Heart left ventricle (tissue), 16 donors: ENCODE measurements around the gene RRAS. TPM values are rescaled to one million over a fixed set of nuclear protein-coding genes. Genes with fewer than 3 reads are reported as not detected.
"Not testable (repeated sequence)": the region's sequence is repeated elsewhere in the genome, so short reads cannot be mapped to it uniquely, and the experiment has no call there.

Source experiments
- ATAC-seq, 4 donors: fragments of 200-7000 bp; cut with Tn5 transposase; one replicate each; pipeline ENCODE4 v1.9.1; 2020 to 2022; ENCODE audit warnings: moderate library complexity in 4 of 4, mild to moderate bottlenecking in 3 of 4, moderate number of reproducible peaks in 1 of 4
- DNase-seq, 5 donors: peaks; one replicate each; pipeline ENCODE4 v3.0.0-alpha.2; 2020
- H3K27ac ChIP-seq, 12 donors: fragments of 200-600 bp; sonication (generic) in 4 of 12; one replicate each; pipeline versions ENCODE4 v1.5.0 to v1.8.0; 2016 to 2022; ENCODE audit warnings: mild to moderate bottlenecking in 2 of 12
- H3K27me3 ChIP-seq, 9 donors: fragments of 200-600 bp; sonication (generic) in 2 of 9; one replicate each; pipeline versions ENCODE4 v1.5.1 to v1.8.0; 2016 to 2022; ENCODE audit warnings: mild to moderate bottlenecking in 3 of 9
- H3K36me3 ChIP-seq, 9 donors: fragments of 200-600 bp; sonication (generic) in 2 of 9; one replicate each; pipeline versions ENCODE4 v1.5.0 to v1.8.0; 2018 to 2022; ENCODE audit warnings: mild to moderate bottlenecking in 2 of 9
- H3K4me1 ChIP-seq, 12 donors: fragments of 200-600 bp; sonication (generic) in 4 of 12; one replicate each; pipeline versions ENCODE4 v1.5.0 to v1.8.0; 2016 to 2022; ENCODE audit warnings: mild to moderate bottlenecking in 3 of 12
- H3K4me3 ChIP-seq, 12 donors: fragments of 200-600 bp; sonication (generic) in 4 of 12; one replicate each; pipeline versions ENCODE4 v1.5.0 to v1.8.0; 2017 to 2022; ENCODE audit warnings: mild to moderate bottlenecking in 9 of 12, moderate library complexity in 4 of 12
- H3K9me3 ChIP-seq, 12 donors: fragments of 200-600 bp; sonication (generic) in 4 of 12; one replicate each; pipeline versions ENCODE4 v1.5.0 to v1.8.0; 2016 to 2022; ENCODE audit warnings: mild to moderate bottlenecking in 1 of 12
- CTCF ChIP-seq, 12 donors: fragments of 200-600 bp; sonication (generic) in 4 of 12; IDR thresholded peaks; one replicate each; pipeline versions ENCODE4 v1.5.0 to v1.8.0; 2018 to 2022; ENCODE audit warnings: antibody characterized with exemption in 12 of 12, mild to moderate bottlenecking in 5 of 12
- POLR2A ChIP-seq, 2 donors: fragments of 450-650 bp; IDR thresholded peaks; one replicate each; pipeline ENCODE4 v1.6.1; 2017; ENCODE audit warnings: antibody characterized with exemption in 2 of 2, mild to moderate bottlenecking in 2 of 2, moderate library complexity in 2 of 2
- WGBS, 4 donors: extraction: QIAGEN DNeasy Blood & Tissue Kit in 2 of 4; methylation state at CpG; one replicate each; pipeline versions ENCODE4 v1.1.5 to v1.1.7; 2013 to 2018; 5-methylcytosine and 5-hydroxymethylcytosine counted together
- intact Hi-C, 10 donors: fragments of 100-400 bp; cut with DNase I; formaldehyde crosslinking; loops; one replicate each; pipeline versions ENCODE4 v1.11.1 to v1.14.2; 2022
- polyA plus RNA-seq, 2 donors: library from polyadenylated mRNA; stranded (reverse); fragments of 200-250 nt; gene quantifications; one replicate each; pipeline ENCODE4 v1.2.3, GENCODE V29; 2013
- total RNA-seq, 9 donors: library from RNA; depleted of rRNA in 2 of 9; stranded (reverse); fragments of >200 nt in 2 of 9; fragmentation: NEBNext Ultra II Directional in 3 of 9; extraction: Animal tissue kit (Norgen Biotek cat#: 25700) in 3 of 9; gene quantifications; one replicate each; pipeline versions ENCODE4 v1.1.0 to v1.2.4, GENCODE V29; 2016 to 2023
- donor health status: ischemic (EF 13 %, LVEDD 7.1; RV severe dilation, severe dysfunction).
- donor health status: healthy with polysubstance abuse.
- donor health status: DM: no; HTN: yes; CAD: no.
- donor health status: DM: no; HTN: no; CAD: no.
- donor health status: ischemic (EF 25% LVEDD 6.9; RV normal size, moderate dysfunction).
- donor health status: ischemic (EF 25% LVEDD 5.7; RV mildly dilated, moderate dysfunction).
- donor health status: healthy.
- donor health status: DM: yes; HTN: yes; CAD: no.
- donor health status: ischemic (EF 35%, LVEDD 5.7; RV mildly dilated, moderate dysfunction).
- donor health status: nonischemic (EF 11% LVEDD 7.7; RV severe dilation, severe dysfunction).
- donor health status: DM: yes; HTN: yes; CAD: no.
- donor health status: PGD.
- donor health status: ischemic (EF 29% LVEDD 5.4; RV normal size, mild dysfunction).
- donor health status: nonischemic (EF 23%, LVEDD 6.1; RV moderate dilation, normal function).

RRAS gene
- total and polyA plus RNA-seq, 11 donors = 64.4 to 177 (median 112) TPM

- no peak for DNase-seq
- peaks cover 0 to 54% (median 34%) of the 10 kb centered on the region in 9 donors for H3K36me3 ChIP-seq
- no peak overlapping the region for H3K4me3 ChIP-seq
- 87 to 89% (median 88%) methylated on average over 11 of the region's 11 CpGs for WGBS, 4 donors
- H3K27me3 ChIP-seq = no peaks in the 10 kb centered on the region
- TF ChIP-seq POLR2A (IDR thresholded peaks at IDR 0.05) (no peak), CTCF (IDR thresholded peaks at IDR 0.05) (no peak)
- peaks cover 0 to 15% (median 6%) of the 10 kb centered on the region in 12 donors for H3K4me1 ChIP-seq
- no peak for ATAC-seq
- intact Hi-C loops = no loop called here
- H3K9me3 ChIP-seq = no peaks in the 10 kb centered on the region
- H3K27ac ChIP-seq = no peak overlapping the region
These were observed 13.7 kb downstream of the RRAS start for GRCh38 chr19:49626226-49626625.

- no peaks in the 10 kb centered on the region for H3K27me3 ChIP-seq
- WGBS, 4 donors = 85 to 90% (median 88%) methylated on average over 22 to 27 of the region's 27 CpGs
- TF ChIP-seq POLR2A (IDR thresholded peaks at IDR 0.05) = no peak
- no peak for TF ChIP-seq CTCF (IDR thresholded peaks at IDR 0.05)
- no peaks in the 10 kb centered on the region for H3K9me3 ChIP-seq
- intact Hi-C loops = no loop called here
- H3K27ac ChIP-seq = no peak overlapping the region
- peaks cover 0 to 8% (median 0%) of the 10 kb centered on the region in 12 donors for H3K4me1 ChIP-seq
- H3K4me3 ChIP-seq = no peak overlapping the region
- no peak for DNase-seq
- peaks cover 0 to 57% (median 37%) of the 10 kb centered on the region in 9 donors for H3K36me3 ChIP-seq
- peak in 2 of 4 donors; percentile 11 to 24 for ATAC-seq
These were observed 14.7 kb downstream of the RRAS start for GRCh38 chr19:49624967-49625910.

- 91 to 96% (median 95%) methylated on average over 13 of the region's 13 CpGs for WGBS, 4 donors
- Histone ChIP-seq H3K36me3 (peaks cover 0 to 79% (median 67%) of the 10 kb centered on the region in 9 donors), H3K4me1 (peaks cover 0 to 17% (median 0%) of the 10 kb centered on the region in 12 donors)
These were observed 22.1 kb downstream of the RRAS start for GRCh38 chr19:49617860-49618259.

GRCh38 chr19:49616945-49617344 lies 23.0 kb downstream of the RRAS start:
- Histone ChIP-seq H3K36me3 (peaks cover 0 to 72% (median 65%) of the 10 kb centered on the region in 9 donors), H3K27ac (no peak overlapping the region), H3K9me3 (peaks cover 0 to 3% (median 0%) of the 10 kb centered on the region in 12 donors), H3K27me3 (no peaks in the 10 kb centered on the region), H3K4me1 (peaks cover 0 to 17% (median 2%) of the 10 kb centered on the region in 12 donors), H3K4me3 (no peak overlapping the region)
- TF ChIP-seq POLR2A (IDR thresholded peaks at IDR 0.05) = no peak
- TF ChIP-seq CTCF (IDR thresholded peaks at IDR 0.05) = no peak
- ATAC-seq (no peak), DNase-seq (no peak)
- WGBS, 4 donors = 94 to 97% (median 94%) methylated on average over 7 of the region's 7 CpGs
- intact Hi-C loops = no loop called here

More at GRCh38 chr19:49617860-49618259, 22.1 kb downstream of the RRAS start:
- ATAC-seq, H3K27ac ChIP-seq, DNase-seq, H3K27me3 ChIP-seq, H3K9me3 ChIP-seq, H3K4me3 ChIP-seq, intact Hi-C loops: not testable (repeated sequence)
